MM.1S (cell line): ENCODE data around the gene INPP4A.
A peak's percentile ranks its signal among the peaks of the same experiment; 100 is the strongest.

Experiments
- DNase-seq: peaks from one replicate; pipeline ENCODE4 v3.0.0-alpha.2; 2015
- H2AFZ ChIP-seq: fragments of 300-600 bp; sonication (generic); 2 replicates; pipeline ENCODE4 v1.6.0; 2016; ENCODE audit warnings: antibody characterized with exemption, low read length
- H3F3A ChIP-seq: fragments of 300-600 bp; sonication (generic); 2 replicates; pipeline ENCODE4 v1.6.1; 2016; ENCODE audit warnings: mild to moderate bottlenecking, antibody characterized with exemption, low read length, moderate library complexity, mixed read lengths; ENCODE audit not compliant: insufficient read depth
- H3K27ac ChIP-seq: fragments of 300-600 bp; sonication (generic); 2 replicates; pipeline ENCODE4 v1.5.1; 2016; ENCODE audit warnings: mild to moderate bottlenecking, low read length
- H3K27me3 ChIP-seq: fragments of 300-600 bp; sonication (generic); replicated peaks from 2 replicates; pipeline ENCODE4 v1.6.0; 2016; ENCODE audit warnings: low read length; ENCODE audit not compliant: insufficient read depth
- H3K36me3 ChIP-seq: fragments of 300-600 bp; sonication (generic); replicated peaks from 2 replicates; pipeline ENCODE4 v1.6.1; 2016; ENCODE audit warnings: mild to moderate bottlenecking, low read length, mixed read lengths; ENCODE audit not compliant: insufficient read depth
- H3K4me1 ChIP-seq: fragments of 300-600 bp; sonication (generic); 2 replicates; pipeline ENCODE4 v1.6.1; 2016; ENCODE audit warnings: low read length, mixed read lengths
- H3K4me2 ChIP-seq: fragments of 300-600 bp; sonication (generic); 2 replicates; pipeline ENCODE4 v1.6.0; 2016; ENCODE audit warnings: low read depth, low read length
- H3K4me3 ChIP-seq: fragments of 300-600 bp; sonication (generic); 2 replicates; pipeline ENCODE4 v1.5.1; 2016; ENCODE audit warnings: low read length, mixed read lengths
- H3K79me2 ChIP-seq: fragments of 300-600 bp; sonication (generic); 2 replicates; pipeline ENCODE4 v1.6.1; 2016; ENCODE audit warnings: mixed run types, low read length, mixed read lengths
- H3K9ac ChIP-seq: fragments of 300-600 bp; sonication (generic); 2 replicates; pipeline ENCODE4 v1.6.1; 2016; ENCODE audit warnings: low read length, mixed read lengths
- H3K9me2 ChIP-seq: fragments of 300-600 bp; sonication (generic); replicated peaks from 2 replicates; pipeline ENCODE4 v1.6.1; 2016; ENCODE audit warnings: mild to moderate bottlenecking, low read length, mixed read lengths; ENCODE audit not compliant: insufficient read depth
- H3K9me3 ChIP-seq: fragments of 300-600 bp; sonication (generic); replicated peaks from 2 replicates; pipeline ENCODE4 v1.6.1; 2016; ENCODE audit warnings: mild to moderate bottlenecking, low read length, mixed read lengths; ENCODE audit not compliant: insufficient read depth
- H4K20me1 ChIP-seq: fragments of 300-600 bp; sonication (generic); 2 replicates; pipeline ENCODE4 v1.6.1; 2016; ENCODE audit warnings: mild to moderate bottlenecking, low read length, moderate library complexity, mixed read lengths; ENCODE audit not compliant: insufficient read depth
- EZH2 ChIP-seq: fragments of 300-600 bp; sonication (generic); optimal IDR thresholded peaks from 2 replicates; pipeline ENCODE3; 2017; ENCODE audit warnings: low read depth, mild to moderate bottlenecking, antibody characterized with exemption, low read length, mixed read lengths
- EZH2phosphoT487 ChIP-seq: fragments of 300-600 bp; sonication (generic); IDR thresholded peaks from 2 replicates; pipeline ENCODE4 v1.6.1; 2018; ENCODE audit warnings: antibody characterized with exemption, low read length
- TF ChIP-seq, protein P1 (sequence below): fragments of 300-600 bp; sonication (generic); IDR thresholded peaks from 2 replicates; pipeline ENCODE4 v1.5.1; 2016; ENCODE audit warnings: antibody characterized with exemption, low read length, mixed read lengths

The INPP4A gene

GRCh38 chr2:98484121-98484557, 39.5 kb downstream of the INPP4A start:
- Histone ChIP-seq H3K4me2 (peak overlapping the region; percentile 82), H4K20me1 (no peaks in the 10 kb centered on the region), H3K9ac (peak overlapping the region; percentile 85), H3K9me3 (no peaks in the 10 kb centered on the region), H3K36me3 (no peaks in the 10 kb centered on the region), H3K4me3 (no peak overlapping the region), H3K4me1 (peaks cover 94% of the 10 kb centered on the region), H3F3A (peaks cover 96% of the 10 kb centered on the region), H3K27ac (peak overlapping the region; percentile 98), H3K27me3 (no peaks in the 10 kb centered on the region), H2AFZ (no peak overlapping the region), H3K9me2 (no peaks in the 10 kb centered on the region), H3K79me2 (peaks cover 88% of the 10 kb centered on the region)
- DNase-seq: no peak
- TF ChIP-seq, protein P1, sequence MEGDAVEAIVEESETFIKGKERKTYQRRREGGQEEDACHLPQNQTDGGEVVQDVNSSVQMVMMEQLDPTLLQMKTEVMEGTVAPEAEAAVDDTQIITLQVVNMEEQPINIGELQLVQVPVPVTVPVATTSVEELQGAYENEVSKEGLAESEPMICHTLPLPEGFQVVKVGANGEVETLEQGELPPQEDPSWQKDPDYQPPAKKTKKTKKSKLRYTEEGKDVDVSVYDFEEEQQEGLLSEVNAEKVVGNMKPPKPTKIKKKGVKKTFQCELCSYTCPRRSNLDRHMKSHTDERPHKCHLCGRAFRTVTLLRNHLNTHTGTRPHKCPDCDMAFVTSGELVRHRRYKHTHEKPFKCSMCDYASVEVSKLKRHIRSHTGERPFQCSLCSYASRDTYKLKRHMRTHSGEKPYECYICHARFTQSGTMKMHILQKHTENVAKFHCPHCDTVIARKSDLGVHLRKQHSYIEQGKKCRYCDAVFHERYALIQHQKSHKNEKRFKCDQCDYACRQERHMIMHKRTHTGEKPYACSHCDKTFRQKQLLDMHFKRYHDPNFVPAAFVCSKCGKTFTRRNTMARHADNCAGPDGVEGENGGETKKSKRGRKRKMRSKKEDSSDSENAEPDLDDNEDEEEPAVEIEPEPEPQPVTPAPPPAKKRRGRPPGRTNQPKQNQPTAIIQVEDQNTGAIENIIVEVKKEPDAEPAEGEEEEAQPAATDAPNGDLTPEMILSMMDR: no peak
- no peak for TF ChIP-seq EZH2phosphoT487
- no peak for TF ChIP-seq EZH2

GRCh38 chr2:98484652-98485452, 40.2 kb downstream of the INPP4A start:
- H3K4me1 ChIP-seq: peaks cover 94% of the 10 kb centered on the region
- no peaks in the 10 kb centered on the region for H3K27me3 ChIP-seq
- no peak overlapping the region for H3K4me3 ChIP-seq
- H3K9me2 ChIP-seq: no peaks in the 10 kb centered on the region
- no peak for DNase-seq
- TF ChIP-seq, protein P1: no peak
- TF ChIP-seq EZH2: no peak
- TF ChIP-seq EZH2phosphoT487: no peak
- H3K9ac ChIP-seq: peak overlapping the region; percentile 85
- peak overlapping the region; percentile 82 for H3K4me2 ChIP-seq
- peaks cover 88% of the 10 kb centered on the region for H3K79me2 ChIP-seq
- no peaks in the 10 kb centered on the region for H3K36me3 ChIP-seq
- no peaks in the 10 kb centered on the region for H3K9me3 ChIP-seq
- H3K27ac ChIP-seq: peak overlapping the region; percentile 98
- H3F3A ChIP-seq: peaks cover 96% of the 10 kb centered on the region
- H4K20me1 ChIP-seq: no peaks in the 10 kb centered on the region
- no peak overlapping the region for H2AFZ ChIP-seq

DNA sequence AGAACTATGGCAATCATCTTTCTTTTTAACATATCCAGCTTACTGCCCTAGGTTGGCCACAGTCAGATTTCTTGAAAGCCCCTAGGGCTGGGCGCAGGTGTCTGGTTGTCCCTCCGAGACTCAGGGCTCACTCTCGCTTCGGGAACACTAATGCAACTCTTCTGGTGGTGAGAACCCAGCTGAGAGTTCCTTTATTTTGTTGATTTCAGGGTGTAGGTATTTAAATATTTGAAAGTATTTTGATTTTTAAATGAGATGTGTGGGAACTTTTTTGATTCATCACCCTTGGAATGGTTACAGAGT, 40.7 kb downstream of the INPP4A start:
- Histone ChIP-seq H3K9me2 (no peaks in the 10 kb centered on the region), H3K27ac (peak overlapping the region; percentile 98), H3K79me2 (peaks cover 88% of the 10 kb centered on the region), H3K4me2 (peak overlapping the region; percentile 82), H3K27me3 (no peaks in the 10 kb centered on the region), H3K9me3 (no peaks in the 10 kb centered on the region), H3K4me3 (no peak overlapping the region), H3F3A (peaks cover 96% of the 10 kb centered on the region), H3K4me1 (peaks cover 94% of the 10 kb centered on the region), H2AFZ (no peak overlapping the region), H3K36me3 (no peaks in the 10 kb centered on the region), H4K20me1 (no peaks in the 10 kb centered on the region), H3K9ac (peak overlapping the region; percentile 85)
- peak; percentile 60 for DNase-seq
- TF ChIP-seq EZH2: no peak
- TF ChIP-seq, protein P1: no peak
- TF ChIP-seq EZH2phosphoT487: no peak
